Brain microvascular endothelial cell (primary cell): ENCODE measurements around the gene GALNT1.

ENCODE experiments used
- DNase-seq: peaks from one replicate; pipeline ENCODE4 v3.0.0-alpha.2; 2020
- H3K27ac ChIP-seq: fragments of 250-450 bp; sonication (Bioruptor Pico); 2 replicates; pipeline ENCODE4 v1.5.1; 2020; ENCODE audit warnings: mild to moderate bottlenecking, moderate library complexity
- H3K27me3 ChIP-seq: fragments of 250-450 bp; sonication (Bioruptor Pico); replicated peaks from 2 replicates; pipeline ENCODE4 v1.5.1; 2020; ENCODE audit warnings: mild to moderate bottlenecking
- H3K36me3 ChIP-seq: fragments of 250-450 bp; sonication (Bioruptor Pico); replicated peaks from 2 replicates; pipeline ENCODE4 v1.5.1; 2020; ENCODE audit warnings: mild to moderate bottlenecking
- H3K4me3 ChIP-seq: 2 replicates; pipeline ENCODE4 v1.5.1; 2011; ENCODE audit warnings: low read depth, mild to moderate bottlenecking, control low read depth, low read length, moderate library complexity
- in situ Hi-C: cut with HindIII; loops from 2 replicates; pipeline ENCODE4 v1.10.0; 2017; ENCODE audit warnings: low sequenced_read_pairs, low pct_ligation_motif_present
- TF ChIP-seq, protein P1 (sequence below): IDR thresholded peaks from 2 replicates; pipeline ENCODE4 v1.5.1; 2011; ENCODE audit warnings: low read depth, mild to moderate bottlenecking, moderate library complexity, low read length, control low read depth, inconsistent platforms; ENCODE audit errors: missing control alignments

GALNT1 gene

DNA sequence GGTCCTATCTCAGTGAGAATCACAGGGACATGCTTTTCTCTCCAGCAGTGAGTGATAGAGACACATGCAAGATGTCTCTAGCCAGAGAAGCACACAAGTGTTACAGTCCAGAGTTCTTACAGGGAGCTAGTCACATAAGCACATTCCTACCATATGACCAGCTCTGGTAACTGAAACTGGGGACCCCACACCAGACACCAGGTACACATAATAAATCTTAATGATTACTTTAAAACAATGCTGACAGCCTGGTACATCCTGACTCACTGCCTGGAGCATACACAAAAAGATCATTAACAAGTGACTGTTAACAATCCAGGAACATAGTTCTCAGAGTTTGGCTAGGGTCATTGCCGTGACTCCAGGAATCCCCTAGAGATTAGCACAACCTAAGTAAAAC is 53.6 kb downstream of the GALNT1 start:
- TF ChIP-seq, protein P1, sequence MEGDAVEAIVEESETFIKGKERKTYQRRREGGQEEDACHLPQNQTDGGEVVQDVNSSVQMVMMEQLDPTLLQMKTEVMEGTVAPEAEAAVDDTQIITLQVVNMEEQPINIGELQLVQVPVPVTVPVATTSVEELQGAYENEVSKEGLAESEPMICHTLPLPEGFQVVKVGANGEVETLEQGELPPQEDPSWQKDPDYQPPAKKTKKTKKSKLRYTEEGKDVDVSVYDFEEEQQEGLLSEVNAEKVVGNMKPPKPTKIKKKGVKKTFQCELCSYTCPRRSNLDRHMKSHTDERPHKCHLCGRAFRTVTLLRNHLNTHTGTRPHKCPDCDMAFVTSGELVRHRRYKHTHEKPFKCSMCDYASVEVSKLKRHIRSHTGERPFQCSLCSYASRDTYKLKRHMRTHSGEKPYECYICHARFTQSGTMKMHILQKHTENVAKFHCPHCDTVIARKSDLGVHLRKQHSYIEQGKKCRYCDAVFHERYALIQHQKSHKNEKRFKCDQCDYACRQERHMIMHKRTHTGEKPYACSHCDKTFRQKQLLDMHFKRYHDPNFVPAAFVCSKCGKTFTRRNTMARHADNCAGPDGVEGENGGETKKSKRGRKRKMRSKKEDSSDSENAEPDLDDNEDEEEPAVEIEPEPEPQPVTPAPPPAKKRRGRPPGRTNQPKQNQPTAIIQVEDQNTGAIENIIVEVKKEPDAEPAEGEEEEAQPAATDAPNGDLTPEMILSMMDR = no peak
- Histone ChIP-seq H3K4me3 (no peak overlapping the region), H3K27me3 (no peaks in the 10 kb centered on the region), H3K27ac (no peak overlapping the region), H3K36me3 (peaks cover 4% of the 10 kb centered on the region)
- DNase-seq = no peak
- in situ Hi-C loops = no loop called here

DNA sequence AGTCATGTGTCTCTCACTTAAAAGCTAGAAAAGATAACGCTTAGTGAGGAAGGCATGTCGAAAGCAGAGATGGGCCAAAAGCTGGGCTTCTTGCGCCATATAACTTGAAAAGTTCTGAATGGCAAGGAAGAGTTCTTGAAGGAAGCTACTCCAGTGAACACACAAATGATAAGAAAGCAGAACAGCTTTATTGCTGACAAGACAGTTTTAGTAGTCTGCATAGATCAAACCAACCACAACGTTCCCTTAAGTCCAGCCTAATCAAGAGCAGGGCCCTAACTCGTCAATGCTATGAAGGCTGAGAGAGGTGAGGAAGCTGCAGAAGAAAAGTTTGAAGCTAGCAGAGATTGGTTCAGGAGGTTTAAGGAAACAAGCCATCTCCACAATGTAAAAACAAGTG is 55.7 kb downstream of the GALNT1 start:
- no peak for DNase-seq
- TF ChIP-seq, protein P1 = no peak
- Histone ChIP-seq H3K4me3 (no peak overlapping the region), H3K27me3 (no peaks in the 10 kb centered on the region), H3K36me3 (peaks cover 4% of the 10 kb centered on the region), H3K27ac (no peak overlapping the region)
- in situ Hi-C loops = no loop called here

DNA sequence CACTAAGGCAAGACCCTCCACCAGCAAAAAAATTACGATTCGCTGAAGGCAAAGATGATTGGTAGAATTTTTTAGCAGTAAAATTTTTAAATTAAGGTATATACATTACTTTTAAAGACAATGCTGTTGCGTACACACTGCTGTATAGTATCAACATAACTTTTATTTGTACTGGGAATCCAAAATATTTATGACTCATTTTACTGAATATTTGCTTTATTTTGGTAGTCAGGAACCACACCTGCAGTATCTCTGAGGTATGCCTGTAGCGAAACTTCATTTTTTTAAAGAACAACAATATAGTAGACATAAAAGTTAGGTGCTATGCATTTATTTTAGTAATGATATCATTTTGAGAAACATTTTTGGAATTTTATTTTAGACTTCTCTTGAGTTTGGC is 57.8 kb downstream of the GALNT1 start:
- TF ChIP-seq, protein P1 = no peak
- H3K27me3 ChIP-seq = no peaks in the 10 kb centered on the region
- no peak overlapping the region for H3K27ac ChIP-seq
- in situ Hi-C loops = no loop called here
- H3K4me3 ChIP-seq = no peak overlapping the region
- DNase-seq = no peak
- peaks cover 4% of the 10 kb centered on the region for H3K36me3 ChIP-seq

DNA sequence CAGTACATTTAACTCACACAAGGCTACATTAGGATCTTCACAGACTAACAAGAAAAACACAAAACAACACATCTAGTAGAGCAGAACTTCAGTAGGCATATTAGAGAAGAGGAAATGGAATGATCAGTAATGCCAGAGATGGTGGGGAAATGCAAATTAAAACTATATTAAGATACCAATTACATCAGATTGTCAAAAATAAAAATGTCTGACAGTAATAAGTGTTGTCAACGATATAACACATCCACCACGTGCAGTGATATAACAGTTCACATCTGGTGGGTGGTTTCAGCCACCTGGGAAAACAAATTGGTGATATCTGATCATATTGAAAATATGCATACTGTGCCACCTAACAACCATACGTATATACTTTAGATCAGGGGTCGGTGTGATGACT is 59.9 kb downstream of the GALNT1 start:
- H3K27ac ChIP-seq = no peak overlapping the region
- no peak overlapping the region for H3K4me3 ChIP-seq
- TF ChIP-seq, protein P1 = no peak
- in situ Hi-C loops = no loop called here
- H3K36me3 ChIP-seq = no peaks in the 10 kb centered on the region
- no peaks in the 10 kb centered on the region for H3K27me3 ChIP-seq
- no peak for DNase-seq

DNA sequence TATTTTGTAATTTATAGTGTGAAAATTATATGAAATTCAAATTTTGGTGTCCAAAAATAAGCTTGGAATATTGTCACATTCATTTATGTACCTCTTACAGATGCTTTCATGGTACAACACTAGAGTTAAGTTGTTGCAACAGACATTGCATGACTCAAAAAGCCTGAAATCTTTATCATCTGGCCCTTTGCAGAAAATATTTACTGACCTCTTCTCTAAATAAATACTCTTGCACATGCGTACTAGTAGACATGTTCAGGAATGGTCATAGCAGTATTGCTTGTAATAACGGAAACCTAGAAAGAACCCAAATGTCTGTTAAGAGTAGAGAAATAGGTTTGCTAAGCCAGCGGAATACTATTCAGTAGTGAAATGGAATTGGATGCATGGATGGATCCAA is 60.4 kb downstream of the GALNT1 start:
- in situ Hi-C loops = no loop called here
- no peaks in the 10 kb centered on the region for H3K36me3 ChIP-seq
- no peaks in the 10 kb centered on the region for H3K27me3 ChIP-seq
- DNase-seq = no peak
- TF ChIP-seq, protein P1 = no peak
- no peak overlapping the region for H3K27ac ChIP-seq
- no peak overlapping the region for H3K4me3 ChIP-seq

DNA sequence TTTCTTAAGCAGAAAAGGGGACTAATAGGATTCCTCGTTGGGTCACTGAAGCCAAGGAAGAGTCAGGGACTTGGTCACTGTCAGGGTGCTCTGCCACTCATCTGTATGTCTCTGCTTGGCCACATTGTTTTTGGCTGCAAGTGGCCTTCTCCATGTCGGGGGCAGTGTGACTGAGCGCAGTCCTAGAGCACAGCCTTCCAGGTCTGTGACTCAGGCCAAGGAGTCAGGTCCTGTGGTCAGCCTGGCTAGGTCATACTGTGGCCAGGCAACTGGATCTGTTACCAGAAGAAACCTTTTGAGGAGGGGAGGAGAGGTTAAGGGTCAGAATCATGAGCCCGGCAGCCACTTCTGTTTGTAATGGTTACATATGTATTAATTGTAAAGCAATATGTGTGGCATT is 61.3 kb downstream of the GALNT1 start:
- Histone ChIP-seq H3K27me3 (no peaks in the 10 kb centered on the region), H3K36me3 (no peaks in the 10 kb centered on the region), H3K27ac (no peak overlapping the region), H3K4me3 (no peak overlapping the region)
- TF ChIP-seq, protein P1 = no peak
- DNase-seq = no peak
- in situ Hi-C loops = no loop called here
